Measurements from ENCODE around the gene KCTD2. TPM values are rescaled to one million over a fixed set of nuclear protein-coding genes. Genes with fewer than 3 reads are reported as not detected.

KCTD2 gene
- total and polyA plus RNA-seq, 9 of the 15 experiments (the other 6 are each of a cell fraction or from before 2014, with no cell fraction given): 1.7 to 32.9 (median 15.8) TPM

DNA sequence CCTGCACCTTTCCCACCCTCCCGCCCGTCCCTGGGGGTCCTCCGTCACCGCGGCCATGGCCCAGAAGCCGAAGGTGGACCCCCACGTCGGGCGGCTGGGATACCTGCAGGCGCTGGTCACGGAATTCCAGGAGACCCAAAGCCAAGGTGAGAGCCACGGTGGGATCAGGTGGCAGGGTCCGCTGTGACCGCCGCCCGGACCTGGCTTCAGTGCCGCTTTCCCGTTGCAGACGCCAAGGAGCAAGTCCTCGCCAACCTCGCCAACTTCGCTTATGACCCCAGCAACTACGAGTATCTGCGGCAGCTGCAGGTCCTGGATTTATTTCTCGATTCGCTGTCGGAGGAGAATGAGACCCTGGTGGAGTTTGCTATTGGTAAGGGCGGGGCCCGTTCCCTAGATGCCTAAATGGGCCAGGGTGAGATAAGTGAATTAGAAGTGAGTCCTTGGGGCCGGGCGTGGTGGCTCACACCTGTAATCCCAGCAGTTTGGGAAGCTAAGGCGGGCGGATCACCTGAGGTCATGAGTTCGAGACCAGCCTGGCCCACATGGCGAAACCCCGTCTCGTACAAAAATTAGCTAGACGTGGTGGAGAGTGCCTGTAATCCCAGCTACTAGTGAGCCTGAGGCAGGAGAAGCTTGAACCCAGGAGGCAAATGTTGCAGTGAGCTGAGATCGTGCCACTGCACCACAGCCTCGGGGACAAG lies 63.4 kb downstream of the KCTD2 start (continued):
- TF ChIP-seq, protein P1, sequence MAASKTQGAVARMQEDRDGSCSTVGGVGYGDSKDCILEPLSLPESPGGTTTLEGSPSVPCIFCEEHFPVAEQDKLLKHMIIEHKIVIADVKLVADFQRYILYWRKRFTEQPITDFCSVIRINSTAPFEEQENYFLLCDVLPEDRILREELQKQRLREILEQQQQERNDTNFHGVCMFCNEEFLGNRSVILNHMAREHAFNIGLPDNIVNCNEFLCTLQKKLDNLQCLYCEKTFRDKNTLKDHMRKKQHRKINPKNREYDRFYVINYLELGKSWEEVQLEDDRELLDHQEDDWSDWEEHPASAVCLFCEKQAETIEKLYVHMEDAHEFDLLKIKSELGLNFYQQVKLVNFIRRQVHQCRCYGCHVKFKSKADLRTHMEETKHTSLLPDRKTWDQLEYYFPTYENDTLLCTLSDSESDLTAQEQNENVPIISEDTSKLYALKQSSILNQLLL (CRISPR knock-in tag; IDR thresholded peaks at IDR 0.05; ENCODE audit: borderline replicate concordance): no peak
- no peak for TF ChIP-seq GATAD2B (IDR thresholded peaks at IDR 0.05; ENCODE audit: borderline replicate concordance)
- peak in 1 of 2 experiments; percentile 62; a peak in 1 of 4 replicates for TF ChIP-seq RCOR1 (IDR thresholded peaks at IDR 0.05; ENCODE audit: borderline replicate concordance in 1 of 2, low read depth in 2 of 2, low read length in 2 of 2)
- no peak for TF ChIP-seq NEUROD1 (IDR thresholded peaks at IDR 0.05; ENCODE audit: borderline replicate concordance, low read depth, low read length, partially characterized antibody)
- TF ChIP-seq, protein P2, sequence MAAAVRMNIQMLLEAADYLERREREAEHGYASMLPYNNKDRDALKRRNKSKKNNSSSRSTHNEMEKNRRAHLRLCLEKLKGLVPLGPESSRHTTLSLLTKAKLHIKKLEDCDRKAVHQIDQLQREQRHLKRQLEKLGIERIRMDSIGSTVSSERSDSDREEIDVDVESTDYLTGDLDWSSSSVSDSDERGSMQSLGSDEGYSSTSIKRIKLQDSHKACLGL (CRISPR knock-in tag; IDR thresholded peaks at IDR 0.05; ENCODE audit: borderline replicate concordance, poor library complexity, severe bottlenecking): no peak
- no peak for TF ChIP-seq HCFC1 (IDR thresholded peaks at IDR 0.05; ENCODE audit: low read depth, low read length)
- no peak for TF ChIP-seq ZNF778 (CRISPR knock-in tag; IDR thresholded peaks at IDR 0.05)
- TF ChIP-seq, protein P3, sequence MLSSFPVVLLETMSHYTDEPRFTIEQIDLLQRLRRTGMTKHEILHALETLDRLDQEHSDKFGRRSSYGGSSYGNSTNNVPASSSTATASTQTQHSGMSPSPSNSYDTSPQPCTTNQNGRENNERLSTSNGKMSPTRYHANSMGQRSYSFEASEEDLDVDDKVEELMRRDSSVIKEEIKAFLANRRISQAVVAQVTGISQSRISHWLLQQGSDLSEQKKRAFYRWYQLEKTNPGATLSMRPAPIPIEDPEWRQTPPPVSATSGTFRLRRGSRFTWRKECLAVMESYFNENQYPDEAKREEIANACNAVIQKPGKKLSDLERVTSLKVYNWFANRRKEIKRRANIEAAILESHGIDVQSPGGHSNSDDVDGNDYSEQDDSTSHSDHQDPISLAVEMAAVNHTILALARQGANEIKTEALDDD (IDR thresholded peaks at IDR 0.05): no peak
- TF ChIP-seq ATF7 (IDR thresholded peaks at IDR 0.05): peak; percentile 25; the same call in 1 of the 2 replicates
- no peak for TF ChIP-seq DDX20 (tag; IDR thresholded peaks at IDR 0.05; ENCODE audit: low read depth)
- TF ChIP-seq CHD1 (IDR thresholded peaks at IDR 0.05; ENCODE audit: low read length): peak; percentile 75
- TF ChIP-seq, protein P4, sequence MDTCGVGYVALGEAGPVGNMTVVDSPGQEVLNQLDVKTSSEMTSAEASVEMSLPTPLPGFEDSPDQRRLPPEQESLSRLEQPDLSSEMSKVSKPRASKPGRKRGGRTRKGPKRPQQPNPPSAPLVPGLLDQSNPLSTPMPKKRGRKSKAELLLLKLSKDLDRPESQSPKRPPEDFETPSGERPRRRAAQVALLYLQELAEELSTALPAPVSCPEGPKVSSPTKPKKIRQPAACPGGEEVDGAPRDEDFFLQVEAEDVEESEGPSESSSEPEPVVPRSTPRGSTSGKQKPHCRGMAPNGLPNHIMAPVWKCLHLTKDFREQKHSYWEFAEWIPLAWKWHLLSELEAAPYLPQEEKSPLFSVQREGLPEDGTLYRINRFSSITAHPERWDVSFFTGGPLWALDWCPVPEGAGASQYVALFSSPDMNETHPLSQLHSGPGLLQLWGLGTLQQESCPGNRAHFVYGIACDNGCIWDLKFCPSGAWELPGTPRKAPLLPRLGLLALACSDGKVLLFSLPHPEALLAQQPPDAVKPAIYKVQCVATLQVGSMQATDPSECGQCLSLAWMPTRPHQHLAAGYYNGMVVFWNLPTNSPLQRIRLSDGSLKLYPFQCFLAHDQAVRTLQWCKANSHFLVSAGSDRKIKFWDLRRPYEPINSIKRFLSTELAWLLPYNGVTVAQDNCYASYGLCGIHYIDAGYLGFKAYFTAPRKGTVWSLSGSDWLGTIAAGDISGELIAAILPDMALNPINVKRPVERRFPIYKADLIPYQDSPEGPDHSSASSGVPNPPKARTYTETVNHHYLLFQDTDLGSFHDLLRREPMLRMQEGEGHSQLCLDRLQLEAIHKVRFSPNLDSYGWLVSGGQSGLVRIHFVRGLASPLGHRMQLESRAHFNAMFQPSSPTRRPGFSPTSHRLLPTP (IDR thresholded peaks at IDR 0.05; ENCODE audit: borderline replicate concordance, extremely low read depth, insufficient read length): peak; percentile 85
- TF ChIP-seq, protein P5, sequence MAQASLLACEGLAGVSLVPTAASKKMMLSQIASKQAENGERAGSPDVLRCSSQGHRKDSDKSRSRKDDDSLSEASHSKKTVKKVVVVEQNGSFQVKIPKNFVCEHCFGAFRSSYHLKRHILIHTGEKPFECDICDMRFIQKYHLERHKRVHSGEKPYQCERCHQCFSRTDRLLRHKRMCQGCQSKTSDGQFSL (CRISPR knock-in tag; IDR thresholded peaks at IDR 0.05): peak; percentile 15; the same call in 1 of the 2 replicates
- TF ChIP-seq, protein P5 (tag; IDR thresholded peaks at IDR 0.05): no peak
- peak; percentile 26 for TF ChIP-seq RBBP5 (IDR thresholded peaks at IDR 0.05; ENCODE audit: borderline replicate concordance, insufficient read depth, low read length, poor library complexity, severe bottlenecking)
- TF ChIP-seq, protein P6, sequence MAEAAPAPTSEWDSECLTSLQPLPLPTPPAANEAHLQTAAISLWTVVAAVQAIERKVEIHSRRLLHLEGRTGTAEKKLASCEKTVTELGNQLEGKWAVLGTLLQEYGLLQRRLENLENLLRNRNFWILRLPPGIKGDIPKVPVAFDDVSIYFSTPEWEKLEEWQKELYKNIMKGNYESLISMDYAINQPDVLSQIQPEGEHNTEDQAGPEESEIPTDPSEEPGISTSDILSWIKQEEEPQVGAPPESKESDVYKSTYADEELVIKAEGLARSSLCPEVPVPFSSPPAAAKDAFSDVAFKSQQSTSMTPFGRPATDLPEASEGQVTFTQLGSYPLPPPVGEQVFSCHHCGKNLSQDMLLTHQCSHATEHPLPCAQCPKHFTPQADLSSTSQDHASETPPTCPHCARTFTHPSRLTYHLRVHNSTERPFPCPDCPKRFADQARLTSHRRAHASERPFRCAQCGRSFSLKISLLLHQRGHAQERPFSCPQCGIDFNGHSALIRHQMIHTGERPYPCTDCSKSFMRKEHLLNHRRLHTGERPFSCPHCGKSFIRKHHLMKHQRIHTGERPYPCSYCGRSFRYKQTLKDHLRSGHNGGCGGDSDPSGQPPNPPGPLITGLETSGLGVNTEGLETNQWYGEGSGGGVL (CRISPR knock-in tag; IDR thresholded peaks at IDR 0.05): no peak
- TF ChIP-seq RAD21 (CRISPR knock-in tag; conservative IDR thresholded peaks at IDR 0.05 in 1 of 2, IDR thresholded peaks at IDR 0.05 in 1 of 2): no peak; a peak in 1 of 4 replicates
